GM18498 (cell line): ENCODE results near the gene RALA.

Source experiments
- ATAC-seq: cut with Tn5 transposase; IDR thresholded peaks from one replicate; pipeline ENCODE4 v1.9.1; 2021; ENCODE audit warnings: mild to moderate bottlenecking, moderate library complexity; ENCODE audit not compliant: unreplicated experiment

The RALA gene

GRCh38 chr7:39623047-39623731 lies at the start of gene RALA:
Gene RALA (plus strand): TSS chr7:39623572. CDS start chr7:39686668, 63,096 bp downstream.
- peak; percentile 96 for ATAC-seq

- ATAC-seq, result no peak
Measured at GRCh38 chr7:39574673-39575349, 48.6 kb upstream of the RALA start.

- ATAC-seq, result no peak
Measured at GRCh38 chr7:39577229-39577874, 46.0 kb upstream of the RALA start.

GRCh38 chr7:39580149-39580874 lies 43.1 kb upstream of the RALA start:
- ATAC-seq, result peak; percentile 92

- no peak for ATAC-seq
Measured at GRCh38 chr7:39582536-39582935, 40.8 kb upstream of the RALA start.

GRCh38 chr7:39583539-39583938 lies 39.8 kb upstream of the RALA start:
- no peak for ATAC-seq

GRCh38 chr7:39587393-39587792 lies 36.0 kb upstream of the RALA start:
- ATAC-seq, result no peak

- ATAC-seq, result no peak
Measured at GRCh38 chr7:39588416-39588815, 35.0 kb upstream of the RALA start.

- ATAC-seq, result peak; percentile 93
Measured at GRCh38 chr7:39589323-39590111, 33.9 kb upstream of the RALA start.

- ATAC-seq, result peak; percentile 47
Measured at GRCh38 chr7:39592586-39592985, 30.8 kb upstream of the RALA start.

GRCh38 chr7:39594988-39595620 lies 28.3 kb upstream of the RALA start:
- no peak for ATAC-seq

GRCh38 chr7:39602351-39602750 lies 21.0 kb upstream of the RALA start:
- ATAC-seq, result no peak

- ATAC-seq, result no peak
Measured at GRCh38 chr7:39603924-39604323, 19.4 kb upstream of the RALA start.

GRCh38 chr7:39605087-39605486 lies 18.3 kb upstream of the RALA start:
- no peak for ATAC-seq

- no peak for ATAC-seq
Measured at GRCh38 chr7:39606352-39606751, 17.0 kb upstream of the RALA start.

GRCh38 chr7:39606941-39607340 lies 16.4 kb upstream of the RALA start:
- ATAC-seq, result no peak

- no peak for ATAC-seq
Measured at GRCh38 chr7:39607865-39608264, 15.5 kb upstream of the RALA start.

- ATAC-seq, result no peak
Measured at GRCh38 chr7:39608278-39608677, 15.1 kb upstream of the RALA start.

- peak; percentile 64 for ATAC-seq
Measured at GRCh38 chr7:39609113-39609934, 14.0 kb upstream of the RALA start.
